GM19238 (cell line): ENCODE data around the gene RCL1.

Experiments
- DNase-seq: peaks from one replicate; pipeline ENCODE4 v3.0.0; 2011; ENCODE audit warnings: low spot score; ENCODE audit not compliant: insufficient read length

Gene RCL1

GRCh38 chr9:4810565-4810964 is 17.8 kb downstream of the RCL1 start:
- no peak for DNase-seq

GRCh38 chr9:4811824-4812223 is 19.1 kb downstream of the RCL1 start:
- DNase-seq: no peak

- no peak for DNase-seq
Measured at GRCh38 chr9:4812858-4813257, 20.1 kb downstream of the RCL1 start.

GRCh38 chr9:4814913-4815312 is 22.2 kb downstream of the RCL1 start:
- no peak for DNase-seq

GRCh38 chr9:4815381-4815956 is 22.7 kb downstream of the RCL1 start:
- DNase-seq: no peak

- DNase-seq: no peak
Measured at GRCh38 chr9:4820168-4820567, 27.4 kb downstream of the RCL1 start.

GRCh38 chr9:4821133-4821532 is 28.4 kb downstream of the RCL1 start:
- no peak for DNase-seq

- DNase-seq: no peak
Measured at GRCh38 chr9:4822057-4822456, 29.3 kb downstream of the RCL1 start.

GRCh38 chr9:4826417-4827166 is 33.8 kb downstream of the RCL1 start:
- no peak for DNase-seq

- no peak for DNase-seq
Measured at GRCh38 chr9:4827224-4827623, 34.5 kb downstream of the RCL1 start.

- no peak for DNase-seq
Measured at GRCh38 chr9:4828761-4829160, 36.0 kb downstream of the RCL1 start.

- DNase-seq: no peak
Measured at GRCh38 chr9:4829969-4830368, 37.2 kb downstream of the RCL1 start.

GRCh38 chr9:4830699-4831098 is 38.0 kb downstream of the RCL1 start:
- DNase-seq: no peak

- DNase-seq: no peak
Measured at GRCh38 chr9:4831119-4831518, 38.4 kb downstream of the RCL1 start.

GRCh38 chr9:4831944-4832343 is 39.2 kb downstream of the RCL1 start:
- no peak for DNase-seq

- no peak for DNase-seq
Measured at GRCh38 chr9:4832786-4833579, 40.2 kb downstream of the RCL1 start.

GRCh38 chr9:4833781-4834560 is 41.2 kb downstream of the RCL1 start:
- DNase-seq: no peak

- no peak for DNase-seq
Measured at GRCh38 chr9:4836676-4837075, 43.9 kb downstream of the RCL1 start.

GRCh38 chr9:4837261-4838188 is 44.8 kb downstream of the RCL1 start:
- no peak for DNase-seq

- DNase-seq: no peak
Measured at GRCh38 chr9:4838189-4838546, 45.4 kb downstream of the RCL1 start.

GRCh38 chr9:4839470-4839912 is 46.7 kb downstream of the RCL1 start:
- no peak for DNase-seq
